ENCODE data around the gene ATP4B. TPM values are rescaled to one million over a fixed set of nuclear protein-coding genes. Genes with fewer than 3 reads are reported as not detected.

ATP4B gene
- total and polyA plus RNA-seq, 2 of the 8 experiments (the other 6 are each of a cell fraction or from before 2014, with no cell fraction given): 0.05 TPM; not detected in 1

DNA sequence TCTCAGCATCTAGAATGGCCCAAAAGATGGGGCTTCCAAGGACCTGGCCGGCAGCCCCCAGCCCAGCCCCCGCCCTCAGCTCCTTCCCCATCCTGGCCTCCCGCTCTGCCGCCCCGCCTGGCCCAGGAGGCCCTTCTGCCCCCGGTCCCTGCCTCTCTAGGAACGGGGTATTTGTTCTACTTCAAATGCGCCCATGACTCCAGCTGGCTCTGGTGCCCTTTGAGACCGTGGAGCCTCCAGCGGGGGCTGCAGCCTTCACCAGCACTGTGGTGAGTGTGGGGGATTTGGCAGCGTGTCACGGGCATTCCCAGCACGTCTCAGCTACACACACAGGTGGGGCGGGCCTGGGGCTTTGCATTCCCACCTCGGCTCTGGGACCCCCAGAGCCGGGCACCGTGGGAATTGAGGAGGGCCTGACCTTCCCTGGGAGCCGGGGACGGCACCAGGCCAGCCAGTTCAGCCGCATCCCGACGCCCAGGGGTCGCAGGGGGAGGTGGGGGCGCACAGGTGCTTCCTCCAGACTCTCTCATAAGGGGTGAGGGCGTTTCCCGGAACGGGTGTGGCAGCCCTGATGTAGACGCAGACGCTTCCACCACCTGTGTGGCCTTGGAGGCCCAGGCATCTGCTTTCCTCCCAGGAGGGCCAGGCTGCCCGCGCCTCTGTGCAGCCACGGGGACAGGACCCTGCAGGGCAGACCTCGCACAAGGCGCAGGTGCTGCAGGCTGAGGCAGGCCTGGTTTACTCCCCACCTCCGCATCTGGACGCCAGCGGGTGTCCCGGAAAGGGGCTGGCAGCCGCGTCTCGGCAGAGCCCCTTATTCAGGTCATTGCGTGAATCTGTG is 947 bp downstream of the ATP4B start (continued):
- no peak for TF ChIP-seq SP2 (IDR thresholded peaks at IDR 0.05; ENCODE audit: low read length)

All from H1 (cell line).